ENCODE results near the gene POU4F1. TPM values are rescaled to one million over a fixed set of nuclear protein-coding genes. Genes with fewer than 3 reads are reported as not detected.

The POU4F1 gene
- total and polyA plus RNA-seq, 2 experiments from 2014 or later, result not detected

GRCh38 chr13:78625384-78625783 lies 22.0 kb upstream of the POU4F1 start:
- H3F3A ChIP-seq (ENCODE audit: insufficient read depth), result no peaks in the 10 kb centered on the region
- H3K9ac ChIP-seq, result no peak overlapping the region
- no peaks in the 10 kb centered on the region for H4K20me1 ChIP-seq (ENCODE audit: insufficient read depth)
- H3K27ac ChIP-seq, result no peak overlapping the region
- H3K27me3 ChIP-seq (replicated peaks; ENCODE audit: insufficient read depth), result no peaks in the 10 kb centered on the region
- no peak overlapping the region for H3K4me3 ChIP-seq
- H2AFZ ChIP-seq, result no peak overlapping the region
- no peaks in the 10 kb centered on the region for H3K79me2 ChIP-seq (ENCODE audit: insufficient read depth)
- no peak for TF ChIP-seq EZH2 (IDR thresholded peaks at IDR 0.05; ENCODE audit: insufficient read depth, poor library complexity, severe bottlenecking)
- TF ChIP-seq EZH2phosphoT487 (IDR thresholded peaks at IDR 0.05; ENCODE audit: insufficient read depth, low read depth), result no peak
- H3K9me3 ChIP-seq (ENCODE audit: low read depth), result no peaks in the 10 kb centered on the region
- no peak overlapping the region for H3K4me2 ChIP-seq (ENCODE audit: unreplicated experiment)
- in situ Hi-C loops (cut with MboI), result no loop called here
- H3K4me1 ChIP-seq (ENCODE audit: insufficient read depth), result no peaks in the 10 kb centered on the region
- no peaks in the 10 kb centered on the region for H3K9me2 ChIP-seq (ENCODE audit: insufficient read depth)
- whole genome bisulfite sequencing, 2 experiments (ENCODE audit: low coverage in 1 of 2, low lambda C conversion rate in 2 of 2, missing lambda C conversion rate in 2 of 2), result 83 to 85% methylated on average over 2 of the region's 2 CpGs
- DNase-seq, result no peak
- 0 out of 2 replicates have a peak, but pooled peaks cover 4% of the 10 kb centered on the region for H3K36me3 ChIP-seq (ENCODE audit: low read depth)

- DNase-seq, result no peak
- Histone ChIP-seq H2AFZ (no peak overlapping the region), H3K36me3 (ENCODE audit: low read depth) (0 out of 2 replicates have a peak, but pooled peaks cover 4% of the 10 kb centered on the region), H3K4me2 (ENCODE audit: unreplicated experiment) (no peak overlapping the region), H4K20me1 (ENCODE audit: insufficient read depth) (no peaks in the 10 kb centered on the region), H3K79me2 (ENCODE audit: insufficient read depth) (no peaks in the 10 kb centered on the region), H3K9me3 (ENCODE audit: low read depth) (no peaks in the 10 kb centered on the region), H3K27ac (no peak overlapping the region), H3K27me3 (replicated peaks; ENCODE audit: insufficient read depth) (no peaks in the 10 kb centered on the region), H3K4me3 (no peak overlapping the region), H3K9ac (no peak overlapping the region), H3F3A (ENCODE audit: insufficient read depth) (no peaks in the 10 kb centered on the region), H3K4me1 (ENCODE audit: insufficient read depth) (no peaks in the 10 kb centered on the region), H3K9me2 (ENCODE audit: insufficient read depth) (no peaks in the 10 kb centered on the region)
- TF ChIP-seq EZH2phosphoT487 (IDR thresholded peaks at IDR 0.05; ENCODE audit: insufficient read depth, low read depth), result no peak
- no peak for TF ChIP-seq EZH2 (IDR thresholded peaks at IDR 0.05; ENCODE audit: insufficient read depth, poor library complexity, severe bottlenecking)
- WGBS, 2 experiments (ENCODE audit: low coverage in 1 of 2, low lambda C conversion rate in 2 of 2, missing lambda C conversion rate in 2 of 2), result 95 to 98% methylated on average over 3 of the region's 3 CpGs
- in situ Hi-C loops (cut with MboI), result no loop called here
Observed at GRCh38 chr13:78623132-78623531, 19.8 kb upstream of the POU4F1 start.

GRCh38 chr13:78620936-78621470 lies 17.7 kb upstream of the POU4F1 start:
- Histone ChIP-seq H3K36me3 (ENCODE audit: low read depth) (0 out of 2 replicates have a peak, but pooled peaks cover 10% of the 10 kb centered on the region), H3K27me3 (replicated peaks; ENCODE audit: insufficient read depth) (no peaks in the 10 kb centered on the region), H3K4me3 (no peak overlapping the region), H3K9ac (no peak overlapping the region), H3K27ac (no peak overlapping the region), H4K20me1 (ENCODE audit: insufficient read depth) (no peaks in the 10 kb centered on the region), H3K79me2 (ENCODE audit: insufficient read depth) (no peaks in the 10 kb centered on the region), H3K4me1 (ENCODE audit: insufficient read depth) (no peaks in the 10 kb centered on the region), H3K9me2 (ENCODE audit: insufficient read depth) (no peaks in the 10 kb centered on the region), H2AFZ (no peak overlapping the region), H3K4me2 (ENCODE audit: unreplicated experiment) (no peak overlapping the region), H3K9me3 (ENCODE audit: low read depth) (no peaks in the 10 kb centered on the region), H3F3A (ENCODE audit: insufficient read depth) (no peaks in the 10 kb centered on the region)
- no peak for TF ChIP-seq EZH2phosphoT487 (IDR thresholded peaks at IDR 0.05; ENCODE audit: insufficient read depth, low read depth)
- no peak for TF ChIP-seq EZH2 (IDR thresholded peaks at IDR 0.05; ENCODE audit: insufficient read depth, poor library complexity, severe bottlenecking)
- DNase-seq, result no peak
- WGBS, 2 experiments (ENCODE audit: low coverage in 1 of 2, low lambda C conversion rate in 2 of 2, missing lambda C conversion rate in 2 of 2), result 96 to 100% methylated on average over 2 of the region's 2 CpGs
- in situ Hi-C loops (cut with MboI), result no loop called here

- Histone ChIP-seq H3K27ac (no peak overlapping the region), H3F3A (ENCODE audit: insufficient read depth) (no peaks in the 10 kb centered on the region), H3K9ac (no peak overlapping the region), H3K36me3 (ENCODE audit: low read depth) (0 out of 2 replicates have a peak, but pooled peaks cover 15% of the 10 kb centered on the region), H3K79me2 (ENCODE audit: insufficient read depth) (no peaks in the 10 kb centered on the region), H3K4me2 (ENCODE audit: unreplicated experiment) (no peak overlapping the region), H3K9me2 (ENCODE audit: insufficient read depth) (no peaks in the 10 kb centered on the region), H2AFZ (no peak overlapping the region), H3K27me3 (replicated peaks; ENCODE audit: insufficient read depth) (no peaks in the 10 kb centered on the region), H4K20me1 (ENCODE audit: insufficient read depth) (no peaks in the 10 kb centered on the region), H3K4me3 (no peak overlapping the region), H3K4me1 (ENCODE audit: insufficient read depth) (no peaks in the 10 kb centered on the region), H3K9me3 (ENCODE audit: low read depth) (no peaks in the 10 kb centered on the region)
- 96 to 100% methylated on average over 1 of the region's 1 CpG for WGBS, 2 experiments (ENCODE audit: low coverage in 1 of 2, low lambda C conversion rate in 2 of 2, missing lambda C conversion rate in 2 of 2)
- in situ Hi-C loops (cut with MboI), result no loop called here
- TF ChIP-seq EZH2phosphoT487 (IDR thresholded peaks at IDR 0.05; ENCODE audit: insufficient read depth, low read depth) (no peak), EZH2 (IDR thresholded peaks at IDR 0.05; ENCODE audit: insufficient read depth, poor library complexity, severe bottlenecking) (no peak)
- no peak for DNase-seq
Observed at GRCh38 chr13:78618411-78618810, 15.1 kb upstream of the POU4F1 start.

Measured in GM23248 (cell line).